Left lung (tissue), 10 donors: ENCODE data around the gene MYADM. TPM values are rescaled to one million over a fixed set of nuclear protein-coding genes. Genes with fewer than 3 reads are reported as not detected.
A peak's percentile ranks its signal among the peaks of the same experiment; 100 is the strongest.

Experiments used
- ATAC-seq: fragments of 200-7000 bp; cut with Tn5 transposase; one replicate; pipeline ENCODE4 v1.9.1; 2020; ENCODE audit warnings: moderate library complexity
- DNase-seq, 4 donors: peaks; one replicate each; pipeline ENCODE4 v3.0.0-alpha.2; 2013 to 2020
- H3K27ac ChIP-seq, 2 donors: fragments of 200-600 bp; sonication (generic) in 1 of 2; one replicate each; pipeline versions ENCODE4 v1.5.0 to v1.8.0; 2020 to 2021
- H3K27me3 ChIP-seq, 2 donors: fragments of 200-600 bp; sonication (generic) in 1 of 2; one replicate each; pipeline versions ENCODE4 v1.5.0 to v1.8.0; 2020 to 2021
- H3K36me3 ChIP-seq, 2 donors: fragments of 200-600 bp; sonication (generic) in 1 of 2; one replicate each; pipeline versions ENCODE4 v1.5.0 to v1.8.0; 2020 to 2021
- H3K4me1 ChIP-seq, 2 donors: fragments of 200-600 bp; one replicate each; pipeline ENCODE4 v1.8.0; 2021
- H3K4me3 ChIP-seq, 2 donors: fragments of 200-600 bp; sonication (generic) in 1 of 2; one replicate each; pipeline versions ENCODE4 v1.5.0 to v1.8.0; 2020 to 2021; ENCODE audit warnings: mild to moderate bottlenecking in 1 of 2
- H3K9me3 ChIP-seq, 2 donors: fragments of 200-600 bp; sonication (generic) in 1 of 2; one replicate each; pipeline versions ENCODE4 v1.5.0 to v1.8.0; 2020 to 2021
- CTCF ChIP-seq, 2 donors: fragments of 200-600 bp; sonication (generic) in 1 of 2; IDR thresholded peaks; one replicate each; pipeline versions ENCODE4 v1.5.0 to v1.8.0; 2021; ENCODE audit warnings: antibody characterized with exemption in 2 of 2
- intact Hi-C, 2 donors: fragments of 100-400 bp; cut with DNase I; formaldehyde crosslinking; loops; one replicate each; pipeline versions ENCODE4 v1.11.2 to v1.14.2; 2022
- polyA plus RNA-seq, 6 donors: library from polyadenylated mRNA; unstranded; fragments of 120-200 nt; gene quantifications; one replicate each; pipeline ENCODE4 v1.2.1, GENCODE V29; 2013; ENCODE audit not compliant: insufficient read length in 6 of 6
- total RNA-seq, 2 donors: library from RNA; stranded (reverse); fragmentation: NEBNext Ultra II Directional; extraction: Animal tissue kit (Norgen Biotek cat#: 25700); gene quantifications; one replicate each; pipeline ENCODE4 v1.2.1, GENCODE V29; 2021
- donor health status: DM: no; HTN: yes; CAD: no.
- donor health status: DM: no; HTN: no; CAD: no.

The MYADM gene
- total and polyA plus RNA-seq, 8 donors, result 58.9 to 197 (median 102) TPM

- ATAC-seq (peak; percentile 72), DNase-seq (peak in 1 of 4 donors; percentile 30)
- no peaks in the 10 kb centered on the region for H3K36me3 ChIP-seq
- no peak overlapping the region for H3K27ac ChIP-seq
- H3K9me3 ChIP-seq, result no peaks in the 10 kb centered on the region
- H3K27me3 ChIP-seq, result peaks cover 48 to 96% of the 10 kb centered on the region in 2 donors
- peaks cover 0 to 21% of the 10 kb centered on the region in 2 donors for H3K4me1 ChIP-seq
- H3K4me3 ChIP-seq, result no peak overlapping the region
- intact Hi-C loops, result loop anchor here in 1 of 2 donors (10.0 kb wide), 1 partner anchor 116 kb away; no protein-coding TSS in a partner anchor
- TF ChIP-seq CTCF (IDR thresholded peaks at IDR 0.05), result no peak
These were observed 40.6 kb downstream of the MYADM start for GRCh38 chr19:53908106-53908934.

- no peak for ATAC-seq
- intact Hi-C loops, result loop anchor here in 1 of 2 donors (10.0 kb wide), 1 partner anchor 116 kb away; no protein-coding TSS in a partner anchor
- H3K4me3 ChIP-seq, result no peak within 1 kb of the TSS
- peaks cover 0 to 21% of the 10 kb centered on the region in 2 donors for H3K4me1 ChIP-seq
- H3K27me3 ChIP-seq, result peaks cover 48 to 96% of the 10 kb centered on the region in 2 donors
- no peaks in the 10 kb centered on the region for H3K9me3 ChIP-seq
- no peak within 1 kb of the TSS for H3K27ac ChIP-seq
- DNase-seq, result no peak
- TF ChIP-seq CTCF (IDR thresholded peaks at IDR 0.05), result no peak
- H3K36me3 ChIP-seq, result no peaks in the 10 kb centered on the region
These were observed 41.3 kb downstream of the MYADM start, which contains the start of gene CACNG7 for GRCh38 chr19:53908935-53909415. TSS of gene CACNG7 (plus strand) at chr19:53909278. CDS start at chr19:53912832, 3,554 bp downstream.

- DNase-seq, result no peak
- Histone ChIP-seq H3K27ac (no peak overlapping the region), H3K4me1 (peaks cover 0 to 21% of the 10 kb centered on the region in 2 donors), H3K36me3 (no peaks in the 10 kb centered on the region), H3K27me3 (peaks cover 48 to 96% of the 10 kb centered on the region in 2 donors), H3K4me3 (no peak overlapping the region), H3K9me3 (no peaks in the 10 kb centered on the region)
- no peak for TF ChIP-seq CTCF (IDR thresholded peaks at IDR 0.05)
- ATAC-seq, result no peak
- intact Hi-C loops, result loop anchor here in 1 of 2 donors (10.0 kb wide), 1 partner anchor 115 kb away; no protein-coding TSS in a partner anchor
These were observed 41.9 kb downstream of the MYADM start for GRCh38 chr19:53909471-53910169.

GRCh38 chr19:53910170-53910518 is 42.5 kb downstream of the MYADM start:
- Histone ChIP-seq H3K9me3 (no peaks in the 10 kb centered on the region), H3K27ac (no peak overlapping the region), H3K27me3 (peaks cover 48 to 96% of the 10 kb centered on the region in 2 donors), H3K4me3 (no peak overlapping the region), H3K36me3 (no peaks in the 10 kb centered on the region), H3K4me1 (peaks cover 0 to 21% of the 10 kb centered on the region in 2 donors)
- DNase-seq (no peak), ATAC-seq (no peak)
- intact Hi-C loops, result no loop called here
- TF ChIP-seq CTCF (IDR thresholded peaks at IDR 0.05), result no peak

GRCh38 chr19:53912653-53913052 is 45.0 kb downstream of the MYADM start:
- Histone ChIP-seq H3K4me1 (peaks cover 0 to 11% of the 10 kb centered on the region in 2 donors), H3K9me3 (no peaks in the 10 kb centered on the region), H3K27me3 (peaks cover 33 to 88% of the 10 kb centered on the region in 2 donors), H3K4me3 (no peak overlapping the region), H3K27ac (no peak overlapping the region), H3K36me3 (no peaks in the 10 kb centered on the region)
- intact Hi-C loops, result no loop called here
- peak in 1 of 2 donors; percentile 14 for TF ChIP-seq CTCF (IDR thresholded peaks at IDR 0.05)
- no peak for ATAC-seq
- DNase-seq, result peak in 1 of 4 donors; percentile 84
